GM23338 (cell line): ENCODE measurements around the gene SDHA. TPM values are rescaled to one million over a fixed set of nuclear protein-coding genes. Genes with fewer than 3 reads are reported as not detected.

Experiments used
- ATAC-seq: fragments of 200-7000 bp; cut with Tn5 transposase; 3 replicates; pipeline ENCODE4 v1.9.1; 2020
- DNase-seq: peaks from one replicate; pipeline ENCODE4 v3.0.0-alpha.2; 2015; ENCODE audit warnings: low spot score
- H2AFZ ChIP-seq: fragments of 200-600 bp; sonication (generic); 2 replicates; pipeline ENCODE4 v1.8.0; 2016; ENCODE audit warnings: antibody characterized with exemption, mild to moderate bottlenecking, moderate library complexity
- H3F3A ChIP-seq: fragments of 200-600 bp; sonication (generic); replicated peaks from 2 replicates; pipeline ENCODE4 v1.8.0; 2017; ENCODE audit warnings: antibody characterized with exemption, mixed run types, low read depth
- H3K27ac ChIP-seq: fragments of 200-600 bp; sonication (generic); 2 replicates; pipeline ENCODE4 v1.6.1; 2016; ENCODE audit warnings: low read depth
- H3K27me3 ChIP-seq: fragments of 200-600 bp; sonication (generic); 2 replicates; pipeline ENCODE4 v1.8.0; 2016; ENCODE audit warnings: mild to moderate bottlenecking, mixed run types, moderate library complexity; ENCODE audit not compliant: insufficient read depth
- H3K36me3 ChIP-seq: fragments of 200-600 bp; sonication (generic); 2 replicates; pipeline ENCODE4 v1.8.0; 2016; ENCODE audit warnings: mild to moderate bottlenecking; ENCODE audit not compliant: insufficient read depth
- H3K4me1 ChIP-seq: fragments of 200-600 bp; sonication (generic); 2 replicates; pipeline ENCODE4 v1.8.0; 2016; ENCODE audit warnings: mild to moderate bottlenecking, moderate library complexity; ENCODE audit not compliant: insufficient read depth
- H3K4me2 ChIP-seq: fragments of 200-600 bp; sonication (generic); 2 replicates; pipeline ENCODE4 v1.7.1; 2017; ENCODE audit warnings: mixed run types
- H3K4me3 ChIP-seq: fragments of 200-600 bp; sonication (generic); 2 replicates; pipeline ENCODE4 v1.6.1; 2016; ENCODE audit warnings: mixed run types
- H3K79me2 ChIP-seq: fragments of 200-600 bp; sonication (generic); replicated peaks from 2 replicates; pipeline ENCODE4 v1.8.0; 2017; ENCODE audit warnings: mild to moderate bottlenecking; ENCODE audit not compliant: insufficient read depth
- H3K9me2 ChIP-seq: fragments of 200-600 bp; sonication (generic); 2 replicates; pipeline ENCODE4 v1.8.0; 2017; ENCODE audit not compliant: insufficient read depth
- H4K20me1 ChIP-seq: fragments of 200-600 bp; sonication (generic); replicated peaks from 2 replicates; pipeline ENCODE4 v1.8.0; 2017; ENCODE audit warnings: mild to moderate bottlenecking; ENCODE audit not compliant: insufficient read depth
- H3K27ac Mint-ChIP-seq: 2 replicates; pipeline ENCODE4 v1.8.0; 2020; ENCODE audit warnings: inconsistent platforms, mild to moderate bottlenecking, moderate library complexity, mixed read lengths
- H3K27me3 Mint-ChIP-seq: 3 replicates; pipeline ENCODE4 v1.8.0; 2022; ENCODE audit warnings: low read depth, mild to moderate bottlenecking, moderate library complexity, mixed read lengths, inconsistent platforms; ENCODE audit not compliant: insufficient read depth, poor library complexity
- H3K36me3 Mint-ChIP-seq: 3 replicates; pipeline ENCODE4 v1.8.0; 2021; ENCODE audit warnings: low read depth, mild to moderate bottlenecking, inconsistent platforms, moderate library complexity, mixed read lengths
- H3K4me1 Mint-ChIP-seq: 3 replicates; pipeline ENCODE4 v1.8.0; 2020; ENCODE audit warnings: mild to moderate bottlenecking, inconsistent platforms, mixed read lengths
- H3K4me3 Mint-ChIP-seq: 3 replicates; pipeline ENCODE4 v1.8.0; 2021; ENCODE audit warnings: moderate library complexity, mild to moderate bottlenecking, inconsistent platforms, mixed read lengths
- H3K9me3 Mint-ChIP-seq: 3 replicates; pipeline ENCODE4 v1.8.0; 2020; ENCODE audit warnings: moderate library complexity, mild to moderate bottlenecking, inconsistent platforms, mixed read lengths
- CTCF ChIP-seq, 2 experiments: fragments of 200-600 bp in 1 of 2; sonication (generic) in 1 of 2; conservative IDR thresholded peaks; 2 replicates each; pipeline versions ENCODE4 v1.5.1 to v1.6.1; 2016 to 2017; ENCODE audit warnings: antibody characterized with exemption in 2 of 2, low read depth in 2 of 2, mild to moderate bottlenecking in 2 of 2, moderate library complexity in 1 of 2
- EZH2 ChIP-seq: fragments of 200-600 bp; sonication (generic); IDR thresholded peaks from one replicate; pipeline ENCODE4 v1.8.0; 2017; ENCODE audit warnings: antibody characterized with exemption, mild to moderate bottlenecking, low read depth; ENCODE audit not compliant: unreplicated experiment
- EZH2phosphoT487 ChIP-seq: fragments of 200-600 bp; sonication (generic); IDR thresholded peaks from one replicate; pipeline ENCODE4 v1.8.1; 2018; ENCODE audit warnings: antibody characterized with exemption; ENCODE audit not compliant: unreplicated experiment
- POLR2AphosphoS5 ChIP-seq: IDR thresholded peaks from 2 replicates; pipeline ENCODE4 v1.6.1; 2016; ENCODE audit warnings: antibody characterized with exemption, low read depth
- ZNF114 ChIP-seq: fragments of 250-450 bp; sonication (Bioruptor Pico); IDR thresholded peaks from 2 replicates; pipeline ENCODE4 v1.5.0; 2020; ENCODE audit warnings: mild to moderate bottlenecking, moderate library complexity
- polyA plus RNA-seq: library from polyadenylated mRNA; unstranded; fragments of >200 nt; fragmentation: Nextera tagmentation; extraction: Ambion mirVana; gene quantifications from 2 replicates; pipeline ENCODE4 v1.2.1, GENCODE V29; 2016
- total RNA-seq: library from RNA; depleted of rRNA; stranded (reverse); fragments of >200 nt; shearing (Covaris generic); gene quantifications from 2 replicates; pipeline ENCODE4 v1.2.3, GENCODE V29; 2014
- TF ChIP-seq, protein P1 (sequence below): fragments of 250-450 bp; sonication (Bioruptor Pico); IDR thresholded peaks from 2 replicates; pipeline ENCODE4 v1.5.0; 2020; ENCODE audit warnings: mild to moderate bottlenecking, moderate library complexity
- TF ChIP-seq, protein P2 (sequence below): IDR thresholded peaks from 2 replicates; pipeline ENCODE4 v1.6.1; 2016; ENCODE audit warnings: antibody characterized with exemption

SDHA gene
- total and polyA plus RNA-seq, 2 experiments from 2014 or later = 62.2 to 70.6 TPM

- Mint-ChIP-seq H3K4me1 (peaks cover 40% of the 10 kb centered on the region), H3K36me3 (peaks cover 13% of the 10 kb centered on the region), H3K27ac (no peak overlapping the region; the same call in 1 of the 2 replicates), H3K4me3 (no peak overlapping the region), H3K9me3 (no peaks in the 10 kb centered on the region; the same call in 2 of the 3 replicates), H3K27me3 (peaks cover 4% of the 10 kb centered on the region)
- Histone ChIP-seq H3K27me3 (no peaks in the 10 kb centered on the region), H2AFZ (no peak overlapping the region), H3K9me2 (no peaks in the 10 kb centered on the region), H3K27ac (no peak overlapping the region), H3K79me2 (peaks cover 4% of the 10 kb centered on the region), H3K4me2 (no peak overlapping the region), H3K4me1 (no peaks in the 10 kb centered on the region), H3K4me3 (no peak overlapping the region), H3K36me3 (no peaks in the 10 kb centered on the region), H3F3A (no peaks in the 10 kb centered on the region), H4K20me1 (peaks cover 2% of the 10 kb centered on the region; the same call in 1 of the 2 replicates)
- ATAC-seq (no peak), DNase-seq (no peak)
- TF ChIP-seq, protein P1, sequence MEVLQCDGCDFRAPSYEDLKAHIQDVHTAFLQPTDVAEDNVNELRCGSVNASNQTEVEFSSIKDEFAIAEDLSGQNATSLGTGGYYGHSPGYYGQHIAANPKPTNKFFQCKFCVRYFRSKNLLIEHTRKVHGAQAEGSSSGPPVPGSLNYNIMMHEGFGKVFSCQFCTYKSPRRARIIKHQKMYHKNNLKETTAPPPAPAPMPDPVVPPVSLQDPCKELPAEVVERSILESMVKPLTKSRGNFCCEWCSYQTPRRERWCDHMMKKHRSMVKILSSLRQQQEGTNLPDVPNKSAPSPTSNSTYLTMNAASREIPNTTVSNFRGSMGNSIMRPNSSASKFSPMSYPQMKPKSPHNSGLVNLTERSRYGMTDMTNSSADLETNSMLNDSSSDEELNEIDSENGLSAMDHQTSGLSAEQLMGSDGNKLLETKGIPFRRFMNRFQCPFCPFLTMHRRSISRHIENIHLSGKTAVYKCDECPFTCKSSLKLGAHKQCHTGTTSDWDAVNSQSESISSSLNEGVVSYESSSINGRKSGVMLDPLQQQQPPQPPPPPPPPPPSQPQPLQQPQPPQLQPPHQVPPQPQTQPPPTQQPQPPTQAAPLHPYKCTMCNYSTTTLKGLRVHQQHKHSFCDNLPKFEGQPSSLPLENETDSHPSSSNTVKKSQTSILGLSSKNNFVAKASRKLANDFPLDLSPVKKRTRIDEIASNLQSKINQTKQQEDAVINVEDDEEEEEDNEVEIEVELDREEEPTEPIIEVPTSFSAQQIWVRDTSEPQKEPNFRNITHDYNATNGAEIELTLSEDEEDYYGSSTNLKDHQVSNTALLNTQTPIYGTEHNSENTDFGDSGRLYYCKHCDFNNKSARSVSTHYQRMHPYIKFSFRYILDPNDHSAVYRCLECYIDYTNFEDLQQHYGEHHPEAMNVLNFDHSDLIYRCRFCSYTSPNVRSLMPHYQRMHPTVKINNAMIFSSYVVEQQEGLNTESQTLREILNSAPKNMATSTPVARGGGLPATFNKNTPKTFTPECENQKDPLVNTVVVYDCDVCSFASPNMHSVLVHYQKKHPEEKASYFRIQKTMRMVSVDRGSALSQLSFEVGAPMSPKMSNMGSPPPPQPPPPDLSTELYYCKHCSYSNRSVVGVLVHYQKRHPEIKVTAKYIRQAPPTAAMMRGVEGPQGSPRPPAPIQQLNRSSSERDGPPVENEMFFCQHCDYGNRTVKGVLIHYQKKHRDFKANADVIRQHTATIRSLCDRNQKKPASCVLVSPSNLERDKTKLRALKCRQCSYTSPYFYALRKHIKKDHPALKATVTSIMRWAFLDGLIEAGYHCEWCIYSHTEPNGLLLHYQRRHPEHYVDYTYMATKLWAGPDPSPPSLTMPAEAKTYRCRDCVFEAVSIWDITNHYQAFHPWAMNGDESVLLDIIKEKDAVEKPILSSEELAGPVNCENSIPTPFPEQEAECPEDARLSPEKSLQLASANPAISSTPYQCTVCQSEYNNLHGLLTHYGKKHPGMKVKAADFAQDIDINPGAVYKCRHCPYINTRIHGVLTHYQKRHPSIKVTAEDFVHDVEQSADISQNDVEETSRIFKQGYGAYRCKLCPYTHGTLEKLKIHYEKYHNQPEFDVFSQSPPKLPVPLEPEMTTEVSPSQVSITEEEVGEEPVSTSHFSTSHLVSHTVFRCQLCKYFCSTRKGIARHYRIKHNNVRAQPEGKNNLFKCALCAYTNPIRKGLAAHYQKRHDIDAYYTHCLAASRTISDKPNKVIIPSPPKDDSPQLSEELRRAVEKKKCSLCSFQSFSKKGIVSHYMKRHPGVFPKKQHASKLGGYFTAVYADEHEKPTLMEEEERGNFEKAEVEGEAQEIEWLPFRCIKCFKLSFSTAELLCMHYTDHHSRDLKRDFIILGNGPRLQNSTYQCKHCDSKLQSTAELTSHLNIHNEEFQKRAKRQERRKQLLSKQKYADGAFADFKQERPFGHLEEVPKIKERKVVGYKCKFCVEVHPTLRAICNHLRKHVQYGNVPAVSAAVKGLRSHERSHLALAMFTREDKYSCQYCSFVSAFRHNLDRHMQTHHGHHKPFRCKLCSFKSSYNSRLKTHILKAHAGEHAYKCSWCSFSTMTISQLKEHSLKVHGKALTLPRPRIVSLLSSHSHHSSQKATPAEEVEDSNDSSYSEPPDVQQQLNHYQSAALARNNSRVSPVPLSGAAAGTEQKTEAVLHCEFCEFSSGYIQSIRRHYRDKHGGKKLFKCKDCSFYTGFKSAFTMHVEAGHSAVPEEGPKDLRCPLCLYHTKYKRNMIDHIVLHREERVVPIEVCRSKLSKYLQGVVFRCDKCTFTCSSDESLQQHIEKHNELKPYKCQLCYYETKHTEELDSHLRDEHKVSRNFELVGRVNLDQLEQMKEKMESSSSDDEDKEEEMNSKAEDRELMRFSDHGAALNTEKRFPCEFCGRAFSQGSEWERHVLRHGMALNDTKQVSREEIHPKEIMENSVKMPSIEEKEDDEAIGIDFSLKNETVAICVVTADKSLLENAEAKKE (CRISPR knock-in tag) = no peak
- TF ChIP-seq POLR2AphosphoS5 (no peak), ZNF114 (CRISPR knock-in tag) (no peak), EZH2 (no peak), CTCF (conservative IDR thresholded peaks at IDR 0.05; ENCODE audit: low read depth in 2 of 2) (no peak), EZH2phosphoT487 (no peak)
- TF ChIP-seq, protein P2, sequence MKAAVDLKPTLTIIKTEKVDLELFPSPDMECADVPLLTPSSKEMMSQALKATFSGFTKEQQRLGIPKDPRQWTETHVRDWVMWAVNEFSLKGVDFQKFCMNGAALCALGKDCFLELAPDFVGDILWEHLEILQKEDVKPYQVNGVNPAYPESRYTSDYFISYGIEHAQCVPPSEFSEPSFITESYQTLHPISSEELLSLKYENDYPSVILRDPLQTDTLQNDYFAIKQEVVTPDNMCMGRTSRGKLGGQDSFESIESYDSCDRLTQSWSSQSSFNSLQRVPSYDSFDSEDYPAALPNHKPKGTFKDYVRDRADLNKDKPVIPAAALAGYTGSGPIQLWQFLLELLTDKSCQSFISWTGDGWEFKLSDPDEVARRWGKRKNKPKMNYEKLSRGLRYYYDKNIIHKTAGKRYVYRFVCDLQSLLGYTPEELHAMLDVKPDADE = no peak
These were observed 87.3 kb downstream of the SDHA start for GRCh38 chr5:305459-305858.
